Central memory CD4-positive, alpha-beta T cell (primary cell): ENCODE measurements around the gene STK10.

Experiments used
- DNase-seq: peaks from one replicate; pipeline ENCODE4 v3.0.0; 2022

STK10 gene

DNA sequence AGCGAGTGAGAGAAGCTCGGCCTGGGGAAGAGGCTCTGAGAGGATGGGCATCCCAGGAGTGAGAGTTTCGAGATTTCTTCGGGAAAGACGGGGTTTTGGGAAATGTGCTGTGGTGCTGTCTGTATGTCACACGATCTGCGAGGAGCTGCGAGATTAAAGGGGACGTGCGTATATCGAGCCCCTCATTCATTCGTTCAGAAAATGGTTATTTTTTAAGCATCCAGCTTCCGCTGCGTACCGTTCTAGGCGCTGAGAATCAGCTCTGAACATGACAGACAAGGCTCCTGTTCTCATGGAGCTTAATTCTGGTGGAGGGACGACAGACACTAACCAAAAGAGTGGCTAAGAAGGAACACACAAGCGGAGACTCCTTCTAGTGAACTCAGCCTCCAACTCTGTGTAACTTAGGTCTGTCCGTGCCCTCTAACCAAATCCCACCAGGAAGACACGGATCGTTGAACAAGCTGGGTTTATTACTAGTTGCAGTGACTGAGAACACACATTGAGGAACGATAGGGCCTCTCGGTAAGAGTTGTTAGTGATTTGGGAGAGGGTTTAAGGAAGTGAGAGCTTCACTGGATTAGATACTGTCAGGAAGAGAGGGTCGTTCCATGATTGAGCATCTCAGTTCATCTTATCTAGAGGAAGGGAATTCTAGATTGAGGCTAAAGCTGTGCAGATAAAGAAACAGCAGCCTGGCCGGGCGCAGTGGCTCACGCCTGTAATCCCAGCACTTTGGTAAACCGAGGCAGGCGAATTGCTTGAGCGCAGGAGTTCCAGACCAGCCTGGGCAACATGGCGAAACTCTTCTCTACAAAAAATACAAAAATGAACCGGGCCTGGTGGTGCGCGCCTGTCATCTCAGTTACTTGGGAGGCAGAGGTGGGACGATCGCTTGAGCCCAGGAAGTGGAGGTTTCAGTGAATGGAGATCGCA lies 180.6 kb downstream of the STK10 start:
- peak; percentile 8 for DNase-seq

- DNase-seq, result peak; percentile 93
Measured at GRCh38 chr5:172006321-172007174, 181.5 kb downstream of the STK10 start, which contains the start of gene FBXW11. Gene FBXW11 (minus strand): TSS chr5:172006638. CDS start chr5:172006502, 136 bp downstream.

DNA sequence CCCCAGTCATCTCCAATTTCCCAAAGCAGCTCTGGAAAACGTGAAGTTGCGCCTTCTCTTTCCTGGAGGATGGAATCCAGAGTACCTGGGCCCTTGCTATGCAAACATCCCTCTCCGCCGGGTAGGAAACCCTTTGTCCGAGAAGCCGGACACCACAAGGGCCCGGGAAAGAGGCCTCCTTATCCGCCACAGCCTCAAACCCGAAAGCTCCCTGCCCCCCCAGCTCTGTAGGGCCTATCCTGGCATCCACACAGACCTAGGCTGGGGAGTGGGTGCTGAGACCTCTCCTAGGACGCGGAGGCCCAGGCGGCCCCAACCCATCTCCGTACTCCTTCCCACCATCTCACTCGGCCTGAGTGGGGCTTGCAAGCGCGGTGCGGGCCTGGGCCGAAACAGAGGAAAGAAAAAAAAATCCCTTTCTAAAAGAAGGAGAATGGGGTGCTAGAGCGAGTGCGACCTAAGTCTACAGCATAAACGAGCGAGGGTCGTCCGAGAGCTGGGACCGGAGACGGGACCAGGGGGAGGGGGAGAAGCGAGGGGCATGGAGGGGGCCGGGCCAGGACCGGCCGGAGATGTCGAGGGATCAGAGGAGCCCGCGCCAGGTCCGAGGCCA lies 182.2 kb downstream of the STK10 start:
- DNase-seq, result peak; percentile 10

DNA sequence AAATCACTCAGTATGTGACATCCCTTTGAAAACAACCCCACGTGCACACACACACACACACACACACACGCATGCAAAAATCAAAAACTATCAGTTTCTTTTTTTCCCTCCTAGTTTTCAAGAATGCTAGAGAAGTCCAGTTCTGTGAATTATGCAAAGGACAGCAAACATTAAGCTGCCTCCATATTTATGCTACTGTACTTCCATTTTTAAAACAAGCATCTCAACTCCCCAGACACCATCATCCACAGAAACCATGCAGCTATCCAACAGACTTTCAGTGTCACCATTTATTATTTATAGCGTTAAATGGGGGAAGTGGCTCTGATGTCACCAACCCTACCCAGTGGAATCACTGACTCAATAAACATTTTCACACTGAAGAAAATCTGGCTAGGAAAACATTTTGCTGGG lies 183.2 kb downstream of the STK10 start:
- DNase-seq, result peak; percentile 11

DNA sequence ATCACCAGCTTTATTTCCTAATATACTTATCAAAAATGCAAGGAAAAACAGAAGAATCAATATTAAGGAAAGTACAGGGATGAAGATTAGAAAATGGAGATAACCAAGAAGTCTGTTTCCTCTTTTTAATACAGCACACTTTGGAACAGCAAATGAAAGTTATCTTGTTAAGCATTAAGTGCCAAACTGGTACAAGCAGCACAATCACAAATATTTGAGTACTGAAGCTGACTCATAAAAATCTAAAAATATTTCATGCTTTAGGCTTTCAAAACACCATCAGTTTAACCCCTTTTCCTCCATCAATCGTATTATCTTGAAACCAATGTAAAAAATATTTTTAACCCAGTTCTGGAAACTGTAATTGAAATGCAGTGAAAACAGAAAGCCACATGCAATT lies 184.3 kb downstream of the STK10 start:
- DNase-seq, result no peak

GRCh38 chr5:172002840-172003512 lies 185.0 kb downstream of the STK10 start:
- no peak for DNase-seq

DNA sequence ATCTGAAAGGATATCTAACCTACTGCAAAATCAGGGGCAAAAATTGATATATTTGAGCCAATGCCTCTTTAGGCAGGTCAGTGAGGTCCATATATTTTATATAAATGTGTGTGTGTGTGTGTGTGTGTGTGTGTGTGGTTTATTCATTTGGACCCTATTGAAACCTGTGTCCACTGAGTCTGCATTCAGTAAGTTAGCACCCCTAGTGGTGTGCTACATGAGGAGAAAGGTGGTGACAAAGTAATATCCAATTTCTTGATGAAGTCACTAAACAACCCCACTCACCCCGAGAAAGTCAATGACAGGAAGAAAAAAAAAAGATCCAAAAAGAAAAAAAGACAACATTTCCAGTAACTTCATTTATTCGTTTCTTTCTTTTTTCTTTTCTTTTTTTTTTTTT lies 185.7 kb downstream of the STK10 start:
- no peak for DNase-seq

GRCh38 chr5:171999877-172000276 lies 188.1 kb downstream of the STK10 start:
- no peak for DNase-seq

- no peak for DNase-seq
Measured at GRCh38 chr5:171999100-171999499, 188.9 kb downstream of the STK10 start.

DNA sequence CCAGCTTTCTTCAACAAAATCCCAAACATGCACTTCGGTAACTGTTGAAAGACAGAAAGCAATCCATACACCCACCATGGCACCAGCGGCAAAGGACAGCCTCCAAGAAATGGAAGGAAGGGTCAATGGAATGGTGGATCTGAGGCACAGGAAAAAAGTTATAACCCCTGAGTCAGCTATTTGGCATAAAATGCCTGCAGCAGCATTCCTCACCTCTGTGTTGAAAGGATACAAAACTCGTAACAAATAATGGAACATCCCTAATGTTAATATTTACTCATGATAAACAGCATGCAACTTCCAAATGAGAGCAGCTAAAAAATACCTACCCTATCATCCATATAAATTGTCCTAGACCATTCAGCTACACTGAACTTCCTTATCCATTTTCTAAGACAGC lies 191.0 kb downstream of the STK10 start:
- no peak for DNase-seq

DNA sequence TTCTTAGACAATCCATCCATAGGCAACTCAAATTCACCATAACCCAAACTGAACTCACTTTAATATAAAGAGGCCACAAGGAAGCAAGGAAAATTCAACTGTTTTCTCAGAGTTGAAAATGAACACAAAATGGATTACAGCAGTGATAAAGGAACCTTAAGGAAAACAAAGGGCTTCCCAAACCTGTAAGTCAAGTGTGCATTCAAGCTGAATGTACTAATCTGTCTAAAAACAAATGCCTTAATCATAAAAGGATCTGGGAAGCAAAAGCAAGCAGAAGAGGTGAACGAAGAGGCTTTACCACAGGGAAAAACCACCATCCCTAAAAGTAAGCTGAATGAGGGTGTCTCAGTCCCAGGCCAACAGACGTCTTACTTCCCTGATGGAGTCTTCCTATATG lies 195.2 kb downstream of the STK10 start:
- DNase-seq, result no peak

DNA sequence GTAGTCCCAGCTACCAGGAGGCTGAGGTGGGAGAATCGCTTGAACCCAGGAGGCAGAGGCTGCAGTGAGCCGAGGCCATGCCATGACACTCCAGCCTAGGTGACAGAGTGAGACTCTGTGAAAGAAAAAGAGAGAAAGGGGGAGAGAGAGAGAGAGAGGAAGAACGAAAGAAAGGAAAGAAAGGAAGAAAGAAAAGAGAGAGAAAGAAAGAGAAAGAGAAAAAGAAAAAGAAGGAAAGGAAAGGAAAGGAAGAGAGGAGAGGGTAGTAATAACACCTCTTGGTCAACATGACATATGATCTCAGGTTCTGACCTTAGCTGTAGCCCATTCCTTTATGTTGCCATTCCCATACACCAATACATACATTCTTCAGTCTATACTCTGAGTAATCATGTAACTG lies 195.7 kb downstream of the STK10 start:
- no peak for DNase-seq
